ENCODE measurements around the gene ADCYAP1R1.

ADCYAP1R1 gene

GRCh38 chr7:31106303-31107105, 54.4 kb downstream of the ADCYAP1R1 start:
- no peak for DNase-seq (ENCODE audit: low read depth, low spot score)
- no peak overlapping the region for H3K4me3 ChIP-seq (ENCODE audit: low read depth, low read length)
- in situ Hi-C loops (cut with HindIII; ENCODE audit: low sequenced_read_pairs), result no loop called here
- no peak for TF ChIP-seq CTCF (IDR thresholded peaks at IDR 0.05; ENCODE audit: low read depth, low read length)

GRCh38 chr7:31107106-31108090, 55.3 kb downstream of the ADCYAP1R1 start:
- no peak for DNase-seq (ENCODE audit: low read depth, low spot score)
- in situ Hi-C loops (cut with HindIII; ENCODE audit: low sequenced_read_pairs), result no loop called here
- no peak for TF ChIP-seq CTCF (IDR thresholded peaks at IDR 0.05; ENCODE audit: low read depth, low read length)

GRCh38 chr7:31108097-31108657, 56.1 kb downstream of the ADCYAP1R1 start:
- no peak for TF ChIP-seq CTCF (IDR thresholded peaks at IDR 0.05; ENCODE audit: low read depth, low read length)
- DNase-seq (ENCODE audit: low read depth, low spot score), result no peak
- no peak overlapping the region for H3K4me3 ChIP-seq (ENCODE audit: low read depth, low read length)
- in situ Hi-C loops (cut with HindIII; ENCODE audit: low sequenced_read_pairs), result no loop called here

More at GRCh38 chr7:31107106-31108090, 55.3 kb downstream of the ADCYAP1R1 start:
- H3K4me3 ChIP-seq (ENCODE audit: low read depth, low read length), result no peak overlapping the region

GRCh38 chr7:31109751-31110150, 57.6 kb downstream of the ADCYAP1R1 start:
- in situ Hi-C loops (cut with HindIII; ENCODE audit: low sequenced_read_pairs), result no loop called here
- TF ChIP-seq CTCF (IDR thresholded peaks at IDR 0.05; ENCODE audit: low read depth, low read length), result no peak
- H3K4me3 ChIP-seq (ENCODE audit: low read depth, low read length), result no peak overlapping the region
- DNase-seq (ENCODE audit: low read depth, low spot score), result no peak

- in situ Hi-C loops (cut with HindIII; ENCODE audit: low sequenced_read_pairs), result no loop called here
- TF ChIP-seq CTCF (IDR thresholded peaks at IDR 0.05; ENCODE audit: low read depth, low read length), result no peak
- no peak for DNase-seq (ENCODE audit: low read depth, low spot score)
- H3K4me3 ChIP-seq (ENCODE audit: low read depth, low read length), result no peak overlapping the region
These were observed 58.4 kb downstream of the ADCYAP1R1 start for GRCh38 chr7:31110331-31111108.

GRCh38 chr7:31111109-31111451, 59.0 kb downstream of the ADCYAP1R1 start:
- no peak overlapping the region for H3K4me3 ChIP-seq (ENCODE audit: low read depth, low read length)
- no peak for DNase-seq (ENCODE audit: low read depth, low spot score)
- in situ Hi-C loops (cut with HindIII; ENCODE audit: low sequenced_read_pairs), result no loop called here
- TF ChIP-seq CTCF (IDR thresholded peaks at IDR 0.05; ENCODE audit: low read depth, low read length), result no peak

Data from astrocyte of the spinal cord (primary cell).